Fibroblast of skin of left biceps (primary cell): Measurements from ENCODE around the gene DDX31.

Experiments used
- DNase-seq, 2 experiments: peaks; one replicate each; pipeline ENCODE4 v3.0.0-alpha.2; 2013; ENCODE audit warnings: low read depth in 2 of 2

Gene DDX31

GRCh38 chr9:132596200-132596599 is 73.6 kb downstream of the DDX31 start:
- DNase-seq: no peak

DNA sequence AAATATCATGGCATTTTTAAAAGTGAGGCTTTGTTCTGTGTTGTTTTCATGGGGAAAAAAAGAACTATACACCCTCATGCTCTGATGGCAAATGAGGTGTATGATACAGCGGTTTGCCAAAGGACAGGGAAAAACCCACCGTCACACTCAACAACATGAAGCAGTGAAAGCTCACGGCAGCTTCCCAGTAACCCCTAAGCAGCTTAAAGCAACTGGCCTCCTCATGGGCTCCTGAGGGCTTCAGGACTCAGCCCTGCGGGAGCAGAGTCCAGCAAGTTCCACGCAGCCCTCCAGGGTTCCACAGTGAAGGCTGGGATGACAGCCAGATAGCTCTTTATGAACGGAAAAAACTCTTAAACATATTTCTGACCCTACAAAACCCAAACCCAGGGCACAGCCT is 74.5 kb downstream of the DDX31 start:
- DNase-seq: no peak

GRCh38 chr9:132594412-132594811 is 75.4 kb downstream of the DDX31 start:
- DNase-seq: no peak

- DNase-seq: no peak
Measured at GRCh38 chr9:132592451-132592850, 77.3 kb downstream of the DDX31 start.

- DNase-seq: no peak
Measured at GRCh38 chr9:132591751-132592314, 78.0 kb downstream of the DDX31 start.

GRCh38 chr9:132591244-132591643 is 78.5 kb downstream of the DDX31 start:
- no peak for DNase-seq

DNA sequence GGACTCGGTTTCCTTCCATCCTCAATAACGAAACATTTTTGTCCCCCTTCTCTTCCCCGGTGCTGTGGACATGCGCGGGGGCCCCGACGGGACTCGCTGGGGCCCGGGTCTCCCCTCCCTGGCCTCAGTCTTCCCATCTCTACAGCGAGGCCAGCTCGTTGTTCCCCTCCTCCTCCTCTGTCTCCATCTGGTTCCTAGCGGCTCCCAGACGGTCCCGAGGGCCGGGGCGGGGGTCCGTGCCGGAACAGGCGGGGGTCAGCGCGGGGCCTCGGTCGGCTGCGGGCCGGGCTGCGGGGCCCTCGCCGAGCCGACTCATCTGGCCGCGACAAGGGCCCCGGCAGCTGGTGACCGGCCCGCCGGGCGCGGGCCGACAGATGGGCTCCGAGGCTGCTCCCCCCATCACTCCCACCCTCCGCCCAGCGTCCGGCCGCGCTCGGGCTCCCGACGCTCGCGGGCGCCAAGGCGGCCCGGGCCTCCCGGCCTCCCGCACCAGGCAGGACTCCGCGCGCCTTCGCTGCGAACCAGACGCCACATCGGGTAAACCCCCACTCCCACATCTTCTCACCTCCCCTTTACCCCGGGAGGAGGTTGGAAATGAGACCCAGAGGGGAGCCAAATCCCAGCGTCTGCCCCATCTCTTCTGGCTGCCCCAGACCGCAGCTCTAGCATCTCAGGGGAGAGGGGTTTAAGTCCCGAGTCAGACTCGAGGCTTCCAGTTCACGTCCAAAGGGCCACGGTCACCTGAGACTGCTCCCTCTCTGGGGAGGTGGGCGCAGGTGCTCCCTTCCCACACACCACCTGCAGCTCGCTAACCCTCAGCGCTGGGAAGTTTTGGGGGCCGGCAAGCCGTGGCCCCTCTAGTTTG is 79.2 kb downstream of the DDX31 start:
- no peak for DNase-seq

DNA sequence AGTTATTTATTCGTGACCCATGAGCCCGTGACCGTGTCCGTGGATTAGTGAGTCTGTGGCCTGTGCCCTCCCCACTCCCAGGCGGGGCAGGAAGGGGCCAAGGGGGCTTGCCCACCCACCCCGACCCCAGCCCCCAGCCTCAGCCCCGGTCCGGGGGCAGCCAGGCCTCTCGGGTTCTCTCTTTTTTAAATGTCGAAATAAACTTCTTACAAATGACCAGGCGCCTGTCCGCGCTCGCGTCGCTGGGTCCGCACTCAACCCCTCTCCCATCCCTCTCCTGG is 79.8 kb downstream of the DDX31 start:
- no peak for DNase-seq

GRCh38 chr9:132589148-132590036 is 80.4 kb downstream of the DDX31 start:
- no peak for DNase-seq

GRCh38 chr9:132588501-132589147 is 81.2 kb downstream of the DDX31 start:
- DNase-seq: no peak

DNA sequence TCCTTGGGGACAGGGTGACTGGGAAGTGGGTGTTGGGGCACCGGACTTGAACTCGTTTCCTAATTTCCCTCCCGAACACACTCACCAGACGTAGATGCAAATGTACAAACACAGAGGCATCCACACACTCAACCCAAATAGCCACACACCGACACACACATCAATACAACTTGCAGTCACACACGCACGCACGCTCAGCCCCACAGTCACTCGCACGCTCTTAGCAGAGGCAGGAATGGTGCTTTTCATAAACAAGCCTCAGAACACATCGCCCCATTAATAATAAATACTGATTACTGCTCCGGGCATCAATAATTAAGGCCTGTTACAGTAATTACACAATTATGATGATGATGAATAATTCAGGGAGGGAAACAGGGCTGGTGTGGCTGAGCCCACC is 81.7 kb downstream of the DDX31 start:
- no peak for DNase-seq

- no peak for DNase-seq
Measured at GRCh38 chr9:132587592-132587955, 82.2 kb downstream of the DDX31 start.

- DNase-seq: no peak
Measured at GRCh38 chr9:132586830-132587591, 82.8 kb downstream of the DDX31 start.

GRCh38 chr9:132585954-132586829 is 83.6 kb downstream of the DDX31 start:
- DNase-seq: no peak

DNA sequence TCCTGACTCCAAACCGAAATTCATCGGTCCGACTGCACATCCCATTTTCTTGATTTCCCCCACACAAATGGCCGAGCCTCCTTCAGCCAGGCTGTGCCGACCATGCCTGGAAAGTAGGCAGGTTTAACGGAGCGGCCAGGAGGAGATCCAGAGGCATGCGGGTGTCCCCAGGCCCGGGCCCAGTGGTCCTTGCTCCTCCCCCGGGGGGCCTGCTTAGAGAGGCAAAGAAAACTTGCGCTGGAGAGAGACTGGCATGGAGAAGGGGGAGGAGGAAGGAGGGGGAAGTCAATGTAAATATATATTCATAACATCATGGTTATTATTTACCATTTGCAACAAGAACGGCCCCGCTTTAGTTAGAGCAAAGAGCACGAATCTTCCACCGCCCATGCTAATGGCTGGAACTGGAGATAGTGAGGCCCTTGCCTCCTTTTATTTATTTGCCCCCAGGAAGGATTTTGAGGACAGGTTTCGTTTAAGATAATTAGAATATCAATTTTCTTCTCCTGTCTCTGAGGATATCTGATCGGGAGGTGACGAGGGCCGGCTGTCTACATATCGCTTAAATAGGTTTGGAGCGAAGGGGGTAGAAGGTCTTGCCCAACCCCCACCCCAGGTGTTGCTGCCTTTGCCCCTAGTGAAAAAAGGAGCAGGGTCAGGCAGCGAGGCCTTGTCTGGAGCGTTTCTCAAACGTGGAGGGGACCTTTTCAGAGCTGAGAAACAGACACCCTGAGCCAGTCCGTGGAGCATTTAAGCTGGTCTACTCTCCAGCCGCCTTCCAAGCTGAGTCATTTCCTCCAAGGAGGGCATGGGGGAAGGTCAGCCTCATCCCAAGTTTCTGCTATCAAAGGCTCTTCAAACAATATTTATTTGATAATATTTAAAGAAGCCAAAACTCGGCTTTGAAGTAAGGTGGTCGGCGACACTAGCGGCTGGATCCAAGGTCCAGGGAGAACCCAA is 84.9 kb downstream of the DDX31 start:
- DNase-seq: no peak

DNA sequence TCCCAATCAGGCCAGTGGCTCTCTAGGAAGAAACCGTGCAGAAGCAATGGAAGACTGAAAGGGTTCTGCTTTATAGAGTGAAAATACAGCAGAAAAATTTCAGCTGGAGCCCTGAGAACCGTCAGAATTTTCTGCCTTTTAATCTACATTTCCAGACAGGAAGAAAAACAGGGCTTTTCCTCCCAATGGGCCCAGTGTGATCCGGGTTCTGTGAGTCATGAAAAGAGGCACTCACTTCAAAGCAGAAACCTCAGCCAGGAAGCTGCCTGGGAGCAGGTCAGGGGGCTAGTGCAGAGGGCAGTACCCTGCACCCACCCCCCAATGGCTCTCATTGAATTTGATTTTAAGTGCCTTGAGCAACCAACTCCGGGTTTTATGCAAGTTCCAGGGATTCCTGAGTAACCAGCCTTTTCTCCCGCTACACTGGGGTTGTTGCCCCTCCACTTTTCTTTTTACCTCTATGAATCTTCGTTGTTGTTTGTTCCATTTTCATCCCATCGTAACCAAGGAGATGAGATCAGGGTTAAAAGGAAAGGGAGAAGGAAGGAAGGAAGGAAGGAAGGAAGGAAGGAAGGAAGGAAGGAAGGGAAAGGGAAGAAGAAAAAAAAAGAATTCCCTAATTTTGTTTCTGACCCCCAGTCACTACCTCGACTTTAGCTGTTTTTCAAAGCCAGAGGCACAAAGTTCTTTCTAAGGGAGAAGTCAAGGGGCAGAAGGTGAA is 86.0 kb downstream of the DDX31 start:
- no peak for DNase-seq

- no peak for DNase-seq
Measured at GRCh38 chr9:132582786-132583583, 86.8 kb downstream of the DDX31 start.

GRCh38 chr9:132582276-132582785 is 87.5 kb downstream of the DDX31 start, which contains the start of gene BARHL1:
BARHL1 (plus strand) TSS chr9:132582606; CDS start chr9:132582798, 192 bp downstream.
- no peak for DNase-seq
